ENCODE data around the gene IGFL2.
"Not testable (repeated sequence)": the region's sequence is repeated elsewhere in the genome, so short reads cannot be mapped to it uniquely, and the experiment has no call there.

Gene IGFL2

DNA sequence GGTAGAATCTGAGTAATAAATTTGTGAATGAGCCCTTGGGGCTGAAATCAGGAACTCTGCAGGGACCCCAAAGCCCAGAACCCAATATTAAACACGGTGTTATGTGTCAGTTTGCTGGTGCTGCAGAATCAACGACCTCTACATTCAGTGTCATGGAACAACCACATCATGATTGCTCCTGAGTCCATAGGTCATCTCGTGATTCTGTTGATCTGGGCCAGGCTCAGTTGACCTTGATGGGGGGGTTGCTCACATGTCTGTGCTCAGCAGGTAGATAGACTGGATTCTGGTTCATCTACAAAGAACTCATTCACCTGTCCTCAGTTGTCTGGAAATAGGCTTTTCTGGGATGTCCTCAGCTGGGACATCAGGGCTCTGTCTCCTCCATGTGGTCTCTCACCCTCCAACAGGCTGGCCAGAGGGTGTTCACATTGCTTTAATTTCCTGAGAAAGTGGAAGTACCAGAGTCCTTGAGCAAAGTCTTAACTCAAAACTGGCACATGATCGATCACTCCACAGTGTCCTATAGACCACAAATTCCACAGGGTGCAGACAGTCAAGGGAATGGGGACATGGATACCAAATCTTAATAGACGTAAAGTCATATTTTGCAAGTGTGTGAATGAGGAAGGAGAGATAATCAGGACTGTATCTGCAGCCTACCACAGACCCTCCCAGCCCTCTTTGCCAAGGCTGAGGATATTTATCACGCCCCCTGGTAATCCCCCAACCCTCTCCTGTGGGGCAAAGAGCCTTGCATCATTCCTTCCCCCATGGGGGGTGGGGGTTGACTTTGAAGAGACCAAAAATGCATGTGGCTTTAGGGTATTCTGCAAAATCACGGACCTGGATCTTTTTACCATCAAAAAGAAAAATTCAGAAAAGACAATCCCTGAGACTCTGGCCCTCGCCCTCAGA lies 42.2 kb downstream of the IGFL2 start:
- DNase-seq, result peak in 2 of 4 experiments; percentile 14 to 18

DNA sequence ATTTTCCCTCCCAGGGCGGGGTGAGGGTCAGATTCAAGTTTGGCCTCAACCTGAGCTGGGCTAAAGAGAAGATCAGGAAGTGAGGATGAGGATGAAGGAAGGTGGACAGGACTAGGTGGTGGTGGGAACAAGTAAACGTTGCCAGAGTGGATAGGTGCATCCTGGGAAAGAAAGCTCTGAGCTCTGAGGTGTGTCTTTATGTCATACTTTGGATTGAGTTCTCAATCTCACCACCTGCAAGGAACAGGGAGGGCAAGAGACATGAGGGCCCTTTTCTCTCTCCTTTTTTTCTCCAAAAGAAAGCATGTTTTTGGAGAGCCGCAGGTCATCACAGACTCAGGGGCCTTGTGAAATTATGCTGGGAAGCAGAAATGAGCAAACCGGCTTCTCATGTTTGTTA lies 43.3 kb downstream of the IGFL2 start:
- no peak for DNase-seq

DNA sequence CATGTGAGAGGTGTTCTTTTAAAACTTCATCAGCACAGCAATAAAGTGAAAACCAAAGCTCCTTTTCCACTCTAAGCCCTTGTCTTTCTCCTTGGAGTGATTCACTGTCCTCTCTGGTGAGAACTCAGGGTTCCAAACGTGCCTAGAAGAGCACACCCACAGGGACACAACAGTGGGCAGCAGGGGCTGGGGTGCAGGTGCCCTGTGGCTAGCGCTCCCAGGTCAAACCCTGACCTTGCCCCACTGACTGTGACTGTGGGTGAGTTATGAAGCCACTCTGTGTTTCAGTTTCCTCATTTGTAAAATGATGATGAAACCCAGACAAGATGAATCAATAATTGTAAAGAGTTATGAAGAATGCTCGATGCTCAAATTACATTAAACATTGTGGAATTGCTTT lies 43.9 kb downstream of the IGFL2 start:
- DNase-seq, result peak; percentile 38 to 68 (median 64)

DNA sequence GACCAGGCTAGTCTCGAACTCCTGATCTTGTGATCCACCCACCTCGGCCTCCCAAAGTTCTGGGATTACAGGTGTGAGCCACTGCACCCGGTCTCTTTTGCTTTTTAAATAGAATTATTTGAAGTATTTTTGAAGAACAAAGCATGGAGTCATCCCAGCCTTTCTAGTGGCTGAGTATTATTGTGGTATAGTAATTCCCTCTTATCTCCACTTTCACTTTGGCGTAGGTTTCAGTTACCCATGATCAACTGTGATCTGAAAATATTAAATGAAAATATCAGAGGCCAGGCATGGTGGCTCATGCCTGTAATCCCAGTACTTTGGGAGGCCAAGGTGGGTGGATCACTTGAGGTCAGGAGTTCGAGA lies 44.6 kb downstream of the IGFL2 start:
- DNase-seq, result not testable (repeated sequence)

DNA sequence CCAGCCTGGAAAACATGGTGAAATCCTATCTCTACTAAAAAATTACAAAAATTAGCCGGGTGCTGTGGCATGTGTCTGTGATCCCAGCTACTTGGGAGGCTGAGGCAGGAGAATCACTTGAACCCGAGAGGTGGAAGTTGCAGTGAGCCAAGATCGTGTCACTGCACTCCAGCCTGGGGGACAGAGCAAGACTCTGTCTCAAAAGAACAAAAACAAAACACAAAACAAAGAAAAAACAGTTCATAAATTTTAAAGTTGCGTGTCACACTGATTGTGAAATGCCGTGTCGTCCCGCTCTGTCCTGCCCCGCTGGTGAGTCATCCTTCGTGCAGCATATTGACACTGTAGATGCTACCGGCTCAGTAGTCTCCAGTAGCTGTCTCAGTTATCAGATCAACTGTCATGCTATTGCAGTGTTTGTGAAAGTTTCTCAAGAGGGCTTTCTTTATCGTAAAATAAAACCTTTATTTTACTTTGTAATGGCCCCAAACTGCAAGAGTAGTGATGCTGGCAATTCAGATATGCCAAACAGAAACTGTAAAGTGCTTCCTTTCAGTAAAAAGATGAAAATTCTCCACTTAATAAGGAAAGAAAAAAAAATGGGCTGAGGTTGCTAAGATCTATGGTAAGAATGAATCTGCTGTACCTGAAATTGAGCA lies 45.1 kb downstream of the IGFL2 start:
- DNase-seq, result peak; percentile 77 to 90 (median 86)

DNA sequence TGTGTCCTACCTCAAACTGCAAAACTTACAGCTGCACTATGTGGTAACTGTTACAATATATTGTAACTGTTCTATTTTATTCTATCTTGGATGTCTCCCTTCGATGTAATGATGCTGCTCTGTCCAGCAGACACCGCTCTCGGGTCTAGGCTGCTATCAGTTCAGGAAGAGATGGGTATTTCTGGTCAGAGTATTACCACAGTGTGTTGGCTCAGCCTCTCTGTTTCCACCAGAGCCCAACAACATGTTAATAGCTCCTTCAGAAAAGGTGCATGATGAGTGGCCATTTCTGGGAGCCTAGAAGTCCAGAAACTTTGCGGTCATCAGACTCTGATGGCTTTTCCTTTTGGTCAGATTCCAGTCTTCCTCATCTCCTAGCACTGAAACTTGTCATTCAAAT lies 45.6 kb downstream of the IGFL2 start:
- no peak for DNase-seq

DNA sequence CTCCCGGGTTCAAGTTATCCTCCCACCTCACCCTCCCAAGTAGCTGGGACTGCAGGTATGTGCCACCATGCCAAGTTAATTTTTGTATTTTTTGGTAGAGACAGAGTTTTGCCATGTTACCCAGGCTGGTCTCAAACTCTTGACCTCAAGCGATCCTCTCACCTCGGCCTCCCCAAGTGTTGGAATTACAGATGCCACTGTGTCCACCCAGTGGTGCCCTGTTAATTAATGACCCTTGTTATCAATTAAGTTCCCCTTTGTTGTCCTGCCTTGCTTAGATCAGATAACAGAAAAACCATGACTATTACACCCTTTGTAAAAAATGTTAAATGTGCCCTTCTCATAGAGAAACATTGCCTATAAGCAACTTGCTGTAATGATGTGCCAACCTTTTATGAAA lies 47.1 kb downstream of the IGFL2 start:
- no peak for DNase-seq

DNA sequence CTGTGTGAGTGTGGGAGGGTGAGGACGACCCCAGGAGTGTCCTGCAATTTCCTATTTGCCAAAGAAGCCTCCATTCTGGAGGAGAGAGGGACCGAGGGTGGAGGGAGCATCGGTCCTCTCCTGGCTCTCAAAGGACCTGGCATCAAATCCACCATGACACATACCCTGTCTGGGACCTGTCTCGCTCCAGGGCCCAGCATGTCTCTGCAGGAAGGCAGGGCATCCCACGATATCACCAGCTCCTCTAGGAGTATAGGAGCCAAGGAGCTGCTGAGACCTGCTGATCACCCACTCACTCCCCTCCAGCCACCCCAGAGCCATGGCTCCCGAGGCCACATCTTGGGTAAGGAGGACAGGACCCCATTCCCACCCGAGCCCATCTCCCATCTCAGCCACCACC lies 47.9 kb downstream of the IGFL2 start:
- not testable (repeated sequence) for DNase-seq

DNA sequence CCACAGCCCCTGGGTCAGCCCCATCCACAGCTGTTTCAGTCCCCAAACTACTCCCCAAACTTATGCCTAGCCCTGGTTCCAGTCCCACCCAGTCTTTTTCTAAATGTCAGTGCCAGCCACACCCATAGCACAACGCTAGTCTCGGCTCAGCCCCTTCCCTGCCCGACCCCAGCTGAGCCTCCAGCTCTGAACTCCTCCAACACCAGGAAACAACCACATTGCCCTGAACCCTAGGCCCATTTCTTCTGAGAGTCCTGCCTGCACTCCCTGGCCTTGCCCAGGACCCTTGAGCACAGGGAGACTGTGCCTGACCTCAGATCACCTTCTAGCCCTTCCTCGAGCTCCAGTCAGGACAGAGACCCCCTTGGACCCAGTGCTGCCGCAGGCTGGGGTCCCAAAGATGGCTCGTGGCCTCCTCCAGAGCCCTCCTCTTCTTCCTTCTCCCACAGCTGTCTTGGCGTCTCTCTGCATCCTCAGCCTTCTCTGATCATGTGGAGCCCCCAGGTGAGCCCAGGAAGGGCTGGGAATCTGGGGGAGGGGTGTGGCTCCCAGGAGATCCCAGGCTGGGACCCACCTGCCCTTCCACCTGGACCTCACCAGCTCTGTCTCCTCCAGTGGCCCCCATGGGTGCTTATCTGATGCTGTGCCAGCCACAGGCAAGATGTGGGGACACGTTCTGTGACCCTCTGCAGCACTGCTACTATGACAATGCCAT lies 48.5 kb downstream of the IGFL2 start:
- DNase-seq, result peak in 1 of 4 experiments; percentile 0

DNA sequence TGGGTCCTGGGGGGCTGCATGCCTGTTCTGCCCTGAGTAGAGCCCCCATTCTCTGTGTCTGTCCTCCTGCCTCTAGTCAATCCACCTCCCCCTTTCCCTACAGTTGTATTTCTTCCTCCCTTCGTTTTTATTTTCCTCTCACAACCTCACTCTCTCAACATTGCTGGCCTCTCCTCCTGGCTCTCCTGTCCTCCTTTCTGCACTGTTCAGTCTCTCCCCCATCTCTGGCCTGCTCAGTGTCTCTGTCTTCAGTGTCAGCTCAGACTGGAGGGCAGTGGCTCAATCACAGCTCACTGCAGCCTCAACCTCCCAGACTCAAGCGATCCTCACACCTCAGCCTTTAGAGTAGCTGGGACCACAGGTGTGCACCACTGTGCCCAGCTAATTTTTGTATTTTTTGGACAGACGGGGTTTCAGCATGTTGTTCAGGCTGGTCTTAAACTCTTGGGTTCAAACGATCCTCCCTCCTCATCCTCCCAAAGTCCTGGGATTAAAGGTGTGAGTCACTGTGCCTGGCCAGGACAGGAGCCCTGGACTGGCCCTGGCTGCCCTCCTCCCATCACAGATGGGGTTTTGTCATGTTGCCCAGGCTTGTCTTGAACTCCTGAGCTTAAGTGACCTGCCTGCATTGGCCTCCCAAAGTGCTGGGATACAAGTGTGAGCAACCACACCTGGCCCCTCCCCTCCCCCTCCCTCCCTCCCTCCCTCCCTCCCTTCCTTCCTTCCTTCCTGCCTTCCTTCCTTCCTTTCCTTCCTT lies 49.5 kb downstream of the IGFL2 start:
- peak in 1 of 4 experiments; percentile 0 for DNase-seq

DNA sequence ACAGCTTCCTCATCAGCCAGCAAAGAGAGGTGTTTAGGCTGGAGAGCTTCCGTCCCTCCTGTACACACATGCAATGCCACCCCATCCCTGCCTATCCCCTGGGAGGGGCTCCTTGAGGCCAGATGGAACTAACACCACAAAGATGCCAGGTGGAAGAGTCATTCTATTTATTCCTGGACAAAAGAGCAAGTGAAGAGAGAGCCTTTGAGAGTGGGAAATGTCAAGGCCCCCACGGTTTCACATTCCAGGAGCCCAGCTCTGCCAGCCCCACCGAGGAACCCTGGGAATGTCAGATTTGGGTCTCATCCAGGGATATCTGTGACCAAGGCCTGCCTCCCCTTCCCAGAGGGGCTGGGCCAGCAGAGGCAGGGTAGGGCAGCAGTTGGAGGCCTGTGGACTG lies 50.7 kb downstream of the IGFL2 start:
- no peak for DNase-seq

DNA sequence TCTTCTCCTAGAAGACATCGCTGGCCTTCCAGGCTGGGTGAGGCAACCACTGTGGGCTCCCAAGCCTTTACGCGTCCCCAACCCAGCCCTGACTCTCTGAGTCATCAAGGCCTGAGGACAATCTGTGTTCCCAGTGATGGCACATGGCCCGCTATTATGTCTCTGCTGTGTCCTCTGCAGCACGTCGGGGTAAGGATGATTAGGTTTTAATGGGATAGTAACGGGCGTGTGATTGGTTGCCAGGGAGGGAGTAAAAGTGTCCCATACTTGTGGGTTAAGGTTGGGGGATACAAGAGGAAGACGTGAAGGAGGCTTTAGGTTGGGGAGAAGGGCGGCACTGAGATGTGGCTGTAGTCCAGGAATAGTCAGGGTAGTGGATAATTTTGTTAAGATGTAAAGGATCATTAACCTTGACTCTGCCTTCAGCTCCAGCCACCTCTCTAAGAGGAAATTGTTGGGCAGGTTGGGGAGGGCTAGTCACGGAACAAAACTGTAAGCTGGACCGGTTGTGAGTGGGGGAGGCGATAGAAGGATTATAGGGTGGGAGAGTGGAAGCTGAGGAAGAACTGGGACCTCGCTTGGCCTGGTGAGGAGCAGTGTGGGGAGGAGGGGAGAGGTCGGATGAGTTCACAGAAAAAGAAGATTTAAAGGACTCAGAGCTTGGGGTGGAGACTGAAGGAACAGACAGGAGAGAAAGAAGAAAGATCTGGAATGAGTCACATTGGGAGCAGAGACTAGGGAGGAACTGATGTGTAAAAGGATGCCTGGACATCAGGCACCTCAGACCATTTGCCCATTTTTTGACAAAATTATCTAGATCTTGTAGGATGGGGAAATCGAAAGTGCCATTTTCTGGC lies 53.6 kb downstream of the IGFL2 start:
- DNase-seq, result peak in 1 of 4 experiments; percentile 13

DNA sequence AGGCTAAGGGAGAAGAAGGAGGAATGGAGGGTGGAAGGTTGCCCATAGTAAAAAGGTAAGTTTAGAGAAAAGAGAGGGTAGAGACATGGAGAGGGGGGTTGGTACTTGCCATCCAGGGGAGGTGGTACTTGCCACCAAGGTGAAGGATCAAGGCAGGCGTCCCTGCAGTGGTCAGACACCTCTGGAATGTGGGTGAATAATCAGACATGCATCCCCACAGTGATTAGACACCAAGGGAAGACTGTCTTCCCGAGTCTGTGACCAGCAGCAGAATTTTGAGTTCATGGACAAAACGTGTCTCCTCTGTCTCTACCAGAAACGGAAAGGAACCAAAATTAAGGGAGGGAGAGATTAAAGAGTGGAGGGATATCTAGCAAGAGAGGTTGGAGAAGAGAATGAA lies 54.4 kb downstream of the IGFL2 start:
- DNase-seq, result no peak

DNA sequence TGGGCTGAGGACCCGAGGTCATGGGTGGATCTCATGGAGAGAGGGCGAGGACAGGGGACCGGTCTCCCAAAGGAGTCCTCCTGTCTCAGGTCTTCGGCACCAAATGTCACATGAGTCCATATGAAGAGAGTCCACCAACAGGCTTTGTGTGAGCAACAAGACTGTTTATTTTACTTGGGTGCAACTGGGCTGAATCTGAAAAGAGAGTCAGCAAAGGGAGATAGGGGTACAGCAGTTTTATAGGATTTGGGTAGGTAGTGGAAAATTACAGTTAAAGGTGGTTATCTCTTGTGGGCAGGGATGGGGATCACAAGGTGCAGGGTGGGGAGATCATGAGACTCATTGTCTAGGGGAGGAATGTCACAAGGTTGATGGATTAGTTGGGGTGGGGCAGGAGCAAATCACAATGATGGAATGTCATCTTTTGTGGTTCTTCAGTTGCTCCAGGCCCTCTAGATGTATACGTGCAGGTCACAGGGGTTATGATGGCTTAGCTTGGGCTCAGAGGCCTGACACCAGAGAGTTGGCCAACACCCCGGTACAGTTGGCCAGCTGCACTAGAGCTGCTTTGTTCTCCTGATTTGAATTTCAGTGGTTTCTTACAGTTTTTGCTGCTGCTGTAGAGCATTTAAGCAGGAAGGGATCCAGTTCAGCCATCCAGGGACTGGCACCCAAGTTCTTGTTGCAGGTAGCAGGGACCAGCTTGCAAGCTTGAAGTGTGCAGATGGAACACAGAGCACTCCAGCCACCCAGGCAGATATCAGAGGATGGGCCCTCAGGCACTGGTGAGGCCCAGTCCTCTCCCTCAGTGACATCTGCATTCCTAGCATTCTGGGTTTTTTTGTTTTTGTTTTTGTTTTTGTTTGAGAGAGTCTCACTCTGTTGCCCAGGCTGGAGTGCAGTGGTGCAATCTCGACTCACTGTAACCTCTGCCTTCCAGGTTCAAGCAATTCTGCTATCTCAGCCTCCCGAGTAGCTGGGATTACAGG lies 55.1 kb downstream of the IGFL2 start:
- DNase-seq, result no peak

DNA sequence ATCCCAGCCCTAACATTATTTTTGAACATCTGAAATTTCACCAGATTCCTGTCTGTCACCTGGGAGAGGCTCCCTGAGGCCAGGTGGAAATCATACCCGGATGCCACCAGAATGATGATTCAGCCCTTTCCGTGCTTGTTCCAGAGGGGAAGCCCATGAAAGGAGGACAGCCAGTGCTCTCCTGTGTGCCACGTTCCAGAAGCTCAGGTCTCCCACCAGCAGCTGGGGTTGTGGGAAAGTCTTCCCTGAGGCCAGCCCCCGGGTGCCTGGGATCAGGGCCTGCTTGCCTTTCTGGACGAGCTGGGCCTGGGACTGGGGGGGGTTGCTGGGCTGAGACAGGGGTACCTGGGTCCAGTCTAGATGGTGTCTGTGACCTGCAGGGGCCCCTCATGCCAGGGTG lies 56.0 kb downstream of the IGFL2 start:
- no peak for DNase-seq

DNA sequence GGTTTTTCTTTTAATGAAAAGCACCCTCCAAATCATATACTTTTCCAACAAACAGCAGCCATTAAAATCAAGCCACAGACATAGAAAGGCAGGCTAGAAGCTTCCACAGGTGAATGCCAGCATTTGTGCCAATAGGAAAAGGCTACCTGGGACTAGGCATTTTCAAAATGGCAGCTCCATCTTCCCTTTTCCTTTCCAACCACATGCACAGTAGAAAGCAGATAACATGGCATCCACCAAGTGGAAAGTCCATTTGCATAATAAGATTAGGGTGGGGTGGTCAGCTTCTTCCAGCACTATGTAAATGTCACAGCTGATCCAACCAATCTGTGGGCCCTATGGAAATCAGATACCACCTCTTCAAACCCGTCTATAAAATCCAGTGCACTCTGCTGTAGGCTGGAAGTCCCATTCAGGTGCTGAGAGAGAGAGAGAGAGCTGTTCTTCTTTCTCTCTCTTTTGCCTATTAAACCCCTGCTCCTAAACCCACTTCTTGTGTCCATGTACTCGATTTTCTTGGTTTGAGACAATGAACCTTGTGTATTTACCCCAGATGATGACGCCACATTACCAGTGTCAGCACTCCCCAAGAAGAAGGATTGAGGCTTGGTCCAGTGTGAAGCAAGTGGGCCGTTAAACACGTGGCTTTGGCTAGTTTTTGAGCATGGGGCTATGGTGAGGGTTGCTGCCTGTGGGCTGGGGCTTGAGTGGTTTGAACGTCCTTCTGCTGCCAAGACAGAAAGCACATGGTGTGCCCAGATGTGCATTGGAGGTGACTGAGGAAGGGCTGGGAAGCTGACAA lies 57.3 kb downstream of the IGFL2 start:
- DNase-seq, result no peak

DNA sequence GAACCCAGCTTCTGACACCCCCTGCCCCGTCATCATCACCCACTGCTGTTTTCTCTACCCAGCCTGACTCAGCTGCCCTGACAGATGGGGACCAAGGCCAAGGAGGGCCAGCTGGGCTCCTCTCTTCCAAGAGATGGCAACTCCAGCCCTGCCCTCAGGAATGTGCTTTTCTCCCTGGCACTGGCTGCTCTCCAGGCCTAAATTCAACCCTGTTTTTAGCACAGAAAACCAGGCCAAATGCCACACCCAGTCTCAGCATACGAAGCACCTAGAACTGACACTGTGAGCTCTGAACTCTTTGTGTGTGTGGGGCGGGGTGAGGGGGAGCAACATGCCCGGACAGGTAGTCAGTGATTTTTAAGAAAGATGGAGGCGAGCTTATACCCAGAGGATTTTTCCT lies 58.1 kb downstream of the IGFL2 start:
- no peak for DNase-seq

DNA sequence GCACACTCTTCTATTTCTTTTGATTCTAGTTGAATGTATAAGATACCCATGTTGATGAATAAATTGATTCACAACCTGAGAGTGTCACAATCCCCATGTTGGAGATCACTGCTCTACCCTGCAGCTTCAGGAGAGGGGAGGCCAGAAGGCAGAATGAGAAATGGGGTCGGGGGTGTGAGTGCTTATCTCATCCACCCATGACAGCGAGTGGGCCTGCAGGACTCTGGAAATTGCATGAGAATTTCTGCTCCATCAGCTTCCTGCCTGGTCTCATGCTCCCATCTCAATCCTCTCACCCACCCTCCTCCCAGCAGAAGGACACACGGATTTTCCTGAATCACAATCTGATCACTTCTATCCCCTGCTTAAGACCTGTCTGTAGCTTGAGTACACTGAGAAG lies 58.6 kb downstream of the IGFL2 start:
- peak; percentile 22 to 65 (median 54) for DNase-seq

DNA sequence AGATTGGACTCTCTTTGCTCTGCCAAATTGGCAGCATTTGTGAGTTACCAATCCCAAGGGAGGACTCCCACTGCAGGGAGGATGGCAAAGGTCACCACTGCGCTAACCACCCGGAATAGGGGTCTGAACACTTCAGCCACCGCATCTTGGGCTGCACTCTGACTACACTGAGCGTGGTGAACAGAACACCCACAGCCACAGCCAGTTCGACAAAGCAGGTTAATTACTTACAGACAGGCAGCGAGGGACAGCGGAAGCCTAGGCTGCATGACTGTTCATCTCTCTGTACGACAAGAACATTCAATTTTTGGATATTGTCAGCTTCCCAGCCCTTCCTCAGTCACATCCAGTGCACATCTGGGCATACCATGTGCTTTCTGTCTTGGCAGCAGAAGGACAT lies 59.8 kb downstream of the IGFL2 start:
- not testable (repeated sequence) for DNase-seq

Measured in suppressor macrophage (primary cell).